ENCODE measurements around the gene CYP3A7.

GRCh38 chr7:99674995-99675742 lies 59.8 kb downstream of the CYP3A7 start:
- no peak for TF ChIP-seq CTCF (conservative IDR thresholded peaks at IDR 0.05; ENCODE audit: low read length)
- TF ChIP-seq EZH2phosphoT487 (IDR thresholded peaks at IDR 0.05; ENCODE audit: borderline replicate concordance), result no peak
